GM19463 (cell line): Measurements from ENCODE around the gene CHMP4B.

Source experiments
- ATAC-seq: cut with Tn5 transposase; IDR thresholded peaks from one replicate; pipeline ENCODE4 v1.9.1; 2021; ENCODE audit warnings: mild to moderate bottlenecking, moderate library complexity; ENCODE audit not compliant: unreplicated experiment

The CHMP4B gene

GRCh38 chr20:33890557-33890956 lies 79.4 kb downstream of the CHMP4B start:
- ATAC-seq: no peak

DNA sequence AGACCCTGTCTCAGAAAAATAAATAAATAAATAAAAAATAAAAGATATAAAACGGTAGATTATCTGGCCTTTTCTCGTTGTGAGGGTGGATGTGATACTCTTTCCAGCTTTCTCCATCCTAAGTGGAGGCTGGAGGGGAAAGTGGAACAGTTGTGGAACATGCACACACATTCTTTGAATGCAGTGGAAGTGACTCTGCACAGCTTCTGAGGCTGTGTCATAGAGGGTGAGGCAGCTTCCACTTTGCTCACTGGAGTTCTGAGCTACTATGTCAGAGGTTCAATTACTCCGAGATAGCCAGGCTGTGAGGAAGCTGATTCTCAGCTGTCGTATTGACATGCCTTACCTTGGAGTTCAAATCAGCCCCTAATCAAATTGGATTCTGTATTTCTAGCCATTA lies 82.2 kb downstream of the CHMP4B start:
- no peak for ATAC-seq

DNA sequence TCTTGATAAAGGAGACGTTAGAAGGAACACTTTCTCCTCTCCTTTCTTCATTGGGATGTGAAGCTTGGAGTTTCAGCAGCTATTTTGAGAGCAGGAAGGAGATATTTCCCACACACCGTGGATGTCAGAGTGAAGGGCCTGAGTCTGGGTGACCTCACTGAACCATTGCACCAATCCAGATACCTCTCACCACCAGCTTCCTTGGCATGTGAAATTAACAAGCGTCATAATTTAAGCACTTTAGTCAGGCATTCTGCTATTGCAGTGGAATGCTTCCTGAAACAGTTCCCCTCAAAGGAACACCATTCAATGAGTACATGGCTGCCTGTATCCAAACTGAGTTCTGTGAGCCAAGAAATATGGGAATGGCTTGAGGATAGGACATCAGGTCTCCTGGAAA lies 83.7 kb downstream of the CHMP4B start:
- ATAC-seq: no peak

- no peak for ATAC-seq
Observed at GRCh38 chr20:33896509-33896908, 85.4 kb downstream of the CHMP4B start.

DNA sequence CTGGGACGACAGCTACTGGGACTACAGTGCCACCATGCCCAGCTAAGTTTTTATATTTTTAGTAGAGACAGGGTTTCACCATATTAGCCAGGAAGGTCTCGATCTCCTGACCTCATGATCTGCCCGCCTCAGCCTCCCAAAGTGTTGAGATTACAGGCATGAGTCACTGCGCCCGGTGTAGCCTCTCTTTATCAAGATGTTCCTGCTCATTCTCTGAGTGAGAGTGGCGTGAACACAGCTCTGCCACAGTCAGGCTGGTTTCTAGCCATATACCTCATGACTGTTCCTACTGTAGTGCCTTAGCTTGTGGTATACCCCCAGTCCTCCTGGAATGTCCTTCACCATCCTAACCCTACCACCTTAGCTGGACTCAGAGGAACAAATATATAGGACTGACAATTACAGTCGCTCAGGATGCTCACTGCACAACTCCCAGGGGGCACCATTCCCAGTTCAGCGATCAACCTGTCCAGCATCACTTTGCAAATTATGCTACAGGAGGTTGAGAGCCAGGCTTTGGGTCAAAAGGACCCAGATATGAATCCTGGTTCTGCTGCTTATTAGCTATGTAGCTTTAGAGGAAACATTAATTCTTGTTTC lies 86.3 kb downstream of the CHMP4B start:
- no peak for ATAC-seq

DNA sequence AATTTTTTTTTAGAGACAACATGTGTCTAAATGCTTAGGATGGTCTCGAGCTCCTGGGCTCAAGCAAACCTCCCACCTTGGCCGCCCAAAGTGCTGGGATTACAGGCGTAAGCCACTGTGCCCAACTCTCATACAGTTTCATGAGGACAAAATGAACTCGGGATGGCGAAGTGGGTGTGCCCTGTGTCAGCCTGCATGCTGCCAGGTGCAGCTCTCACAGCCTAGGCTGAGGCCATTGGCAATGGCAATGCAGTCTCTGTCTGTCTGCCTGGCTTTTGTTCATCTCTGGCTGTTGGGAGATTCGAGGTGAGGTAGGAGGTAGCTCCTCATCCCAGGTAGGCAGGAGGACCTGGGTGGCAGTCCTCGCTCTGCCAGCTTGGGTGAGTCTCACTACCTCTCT lies 88.0 kb downstream of the CHMP4B start:
- no peak for ATAC-seq

DNA sequence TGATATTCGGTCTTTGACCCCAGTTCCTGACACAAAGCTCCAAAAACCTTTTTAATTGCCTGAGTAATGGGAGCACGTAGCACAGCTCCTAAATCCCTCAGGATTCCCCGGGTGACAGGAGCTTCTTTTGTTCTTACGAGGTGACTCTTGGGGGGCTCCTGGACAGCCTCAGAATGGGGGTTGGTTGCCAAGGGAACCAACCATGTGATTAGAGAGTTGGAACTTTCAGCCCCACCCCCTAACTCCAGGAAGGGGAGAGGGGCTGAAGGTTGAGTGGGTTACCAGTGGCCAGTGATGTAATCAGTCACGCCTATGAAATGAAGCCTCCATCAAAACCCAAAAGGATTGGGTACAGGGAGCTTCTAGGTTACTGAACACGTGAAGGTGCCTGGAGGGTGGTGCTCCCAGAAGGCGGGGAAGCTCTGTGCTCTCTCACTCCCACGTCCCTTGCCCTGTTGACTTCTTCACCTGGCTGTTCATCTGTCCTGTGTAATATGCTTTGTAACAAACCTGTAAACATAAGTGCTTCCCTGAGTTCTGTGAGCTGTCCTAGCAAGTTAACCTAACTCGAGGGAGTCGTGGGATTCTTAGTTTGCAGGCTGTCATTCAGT lies 89.5 kb downstream of the CHMP4B start:
- ATAC-seq: no peak

- ATAC-seq: no peak
Observed at GRCh38 chr20:33901132-33901523, 90.0 kb downstream of the CHMP4B start.

- no peak for ATAC-seq
Observed at GRCh38 chr20:33902011-33902410, 90.9 kb downstream of the CHMP4B start.
